ENCODE results near the gene RASA2. TPM values are rescaled to one million over a fixed set of nuclear protein-coding genes. Genes with fewer than 3 reads are reported as not detected.

The RASA2 gene
- total RNA-seq, 6 donors from 2014 or later, result 11.7 to 41.5 (median 21.3) TPM

DNA sequence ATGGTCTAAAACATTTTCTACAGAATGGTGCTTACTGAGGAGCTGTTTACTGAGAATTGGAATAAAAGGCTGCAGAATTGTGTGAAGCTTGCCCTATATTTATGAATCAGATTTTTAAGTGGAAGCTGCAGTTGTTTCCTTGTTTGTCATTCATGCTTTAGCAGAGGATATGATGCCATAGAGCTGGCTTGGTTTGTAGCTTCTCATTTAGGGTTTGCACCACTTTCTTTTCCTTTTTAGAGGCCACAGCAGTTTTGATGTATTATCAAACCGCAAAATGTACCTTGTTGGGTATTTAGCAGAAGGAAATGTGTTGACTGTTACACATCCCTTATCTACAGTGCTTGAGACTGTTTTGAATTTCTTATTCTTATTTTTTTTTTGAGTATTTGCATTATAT, 66.2 kb downstream of the RASA2 start:
- H3K4me3 ChIP-seq, result no peak overlapping the region
- no peaks in the 10 kb centered on the region for H3K9me3 ChIP-seq
- ATAC-seq (ENCODE audit: low FRiP score in 2 of 2) (peak in 1 of 2 donors; percentile 51), DNase-seq (no peak)
- no peaks in the 10 kb centered on the region for H3K27me3 ChIP-seq
- TF ChIP-seq, protein P1, sequence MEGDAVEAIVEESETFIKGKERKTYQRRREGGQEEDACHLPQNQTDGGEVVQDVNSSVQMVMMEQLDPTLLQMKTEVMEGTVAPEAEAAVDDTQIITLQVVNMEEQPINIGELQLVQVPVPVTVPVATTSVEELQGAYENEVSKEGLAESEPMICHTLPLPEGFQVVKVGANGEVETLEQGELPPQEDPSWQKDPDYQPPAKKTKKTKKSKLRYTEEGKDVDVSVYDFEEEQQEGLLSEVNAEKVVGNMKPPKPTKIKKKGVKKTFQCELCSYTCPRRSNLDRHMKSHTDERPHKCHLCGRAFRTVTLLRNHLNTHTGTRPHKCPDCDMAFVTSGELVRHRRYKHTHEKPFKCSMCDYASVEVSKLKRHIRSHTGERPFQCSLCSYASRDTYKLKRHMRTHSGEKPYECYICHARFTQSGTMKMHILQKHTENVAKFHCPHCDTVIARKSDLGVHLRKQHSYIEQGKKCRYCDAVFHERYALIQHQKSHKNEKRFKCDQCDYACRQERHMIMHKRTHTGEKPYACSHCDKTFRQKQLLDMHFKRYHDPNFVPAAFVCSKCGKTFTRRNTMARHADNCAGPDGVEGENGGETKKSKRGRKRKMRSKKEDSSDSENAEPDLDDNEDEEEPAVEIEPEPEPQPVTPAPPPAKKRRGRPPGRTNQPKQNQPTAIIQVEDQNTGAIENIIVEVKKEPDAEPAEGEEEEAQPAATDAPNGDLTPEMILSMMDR (IDR thresholded peaks at IDR 0.05), result no peak
- TF ChIP-seq EP300 (IDR thresholded peaks at IDR 0.05), result peak in 1 of 4 donors; percentile 35
- TF ChIP-seq POLR2A (IDR thresholded peaks at IDR 0.05), result no peak
- TF ChIP-seq POLR2AphosphoS5 (IDR thresholded peaks at IDR 0.05), result no peak
- peaks cover 0 to 18% (median 5%) of the 10 kb centered on the region in 4 donors for H3K36me3 ChIP-seq
- WGBS, 2 donors, result 15 to 41% methylated on average over 1 of the region's 1 CpG
- H3K27ac ChIP-seq, result no peak overlapping the region
- H3K4me1 ChIP-seq, result peaks cover 0 to 11% (median 4%) of the 10 kb centered on the region in 4 donors

DNA sequence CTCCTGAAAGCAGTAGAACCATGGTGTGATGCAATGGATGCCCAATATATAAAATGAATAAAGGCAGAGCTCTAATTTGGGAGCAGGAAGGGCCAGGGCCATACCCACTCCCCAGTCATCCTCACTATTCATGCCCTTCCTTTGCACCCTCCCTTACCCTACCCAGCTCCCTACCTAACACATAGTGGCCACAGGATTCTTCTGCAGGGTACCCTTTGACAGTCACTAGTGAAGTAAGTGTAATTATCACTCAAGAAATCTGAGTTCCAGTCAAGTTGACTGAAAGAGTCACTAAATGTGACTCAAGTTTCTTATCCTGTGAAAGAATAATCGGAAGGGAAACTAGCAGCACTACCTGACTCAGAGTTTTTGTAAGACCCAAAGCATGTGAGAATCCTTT, 69.2 kb downstream of the RASA2 start:
- Histone ChIP-seq H3K27ac (no peak overlapping the region), H3K36me3 (peaks cover 0 to 26% (median 5%) of the 10 kb centered on the region in 4 donors), H3K4me1 (peaks cover 0 to 11% (median 7%) of the 10 kb centered on the region in 4 donors), H3K9me3 (no peaks in the 10 kb centered on the region), H3K27me3 (no peaks in the 10 kb centered on the region), H3K4me3 (no peak overlapping the region)
- ATAC-seq (ENCODE audit: low FRiP score in 2 of 2) (no peak), DNase-seq (no peak)
- no peak for TF ChIP-seq POLR2A (IDR thresholded peaks at IDR 0.05)
- TF ChIP-seq POLR2AphosphoS5 (IDR thresholded peaks at IDR 0.05), result no peak
- TF ChIP-seq, protein P1 (IDR thresholded peaks at IDR 0.05), result no peak
- no peak for TF ChIP-seq EP300 (IDR thresholded peaks at IDR 0.05)
- 88 to 92% methylated on average over 1 of the region's 1 CpG for WGBS, 2 donors

- Histone ChIP-seq H3K36me3 (peaks cover 0 to 26% (median 5%) of the 10 kb centered on the region in 4 donors), H3K9me3 (no peaks in the 10 kb centered on the region)
These were observed 71.3 kb downstream of the RASA2 start for GRCh38 chr3:141557961-141558706.

GRCh38 chr3:141561426-141562034, 74.7 kb downstream of the RASA2 start:
- H3K36me3 ChIP-seq, result peaks cover 0 to 24% (median 7%) of the 10 kb centered on the region in 4 donors
- peak in 1 of 2 donors; percentile 74 for ATAC-seq (ENCODE audit: low FRiP score in 2 of 2)
- 89 to 98% methylated on average over 2 of the region's 2 CpGs for WGBS, 2 donors
- H3K4me1 ChIP-seq, result peaks cover 0 to 4% (median 2%) of the 10 kb centered on the region in 4 donors
- no peak for DNase-seq
- no peaks in the 10 kb centered on the region for H3K27me3 ChIP-seq
- TF ChIP-seq POLR2AphosphoS5 (IDR thresholded peaks at IDR 0.05), result no peak
- TF ChIP-seq, protein P1 (IDR thresholded peaks at IDR 0.05), result peak; percentile 77 to 95 (median 91)
- no peak for TF ChIP-seq POLR2A (IDR thresholded peaks at IDR 0.05)
- no peak overlapping the region for H3K27ac ChIP-seq
- no peak overlapping the region for H3K4me3 ChIP-seq
- no peaks in the 10 kb centered on the region for H3K9me3 ChIP-seq

More at GRCh38 chr3:141557961-141558706, 71.3 kb downstream of the RASA2 start:
- DNase-seq, result no peak
- ATAC-seq (ENCODE audit: low FRiP score in 2 of 2), result no peak
- Histone ChIP-seq H3K27me3 (no peaks in the 10 kb centered on the region), H3K27ac (no peak overlapping the region), H3K4me3 (no peak overlapping the region), H3K4me1 (peaks cover 0 to 9% (median 2%) of the 10 kb centered on the region in 4 donors)
- TF ChIP-seq EP300 (IDR thresholded peaks at IDR 0.05) (no peak), POLR2AphosphoS5 (IDR thresholded peaks at IDR 0.05) (no peak), POLR2A (IDR thresholded peaks at IDR 0.05) (no peak)
- TF ChIP-seq, protein P1 (IDR thresholded peaks at IDR 0.05), result no peak
- WGBS, 2 donors, result 44 to 51% methylated on average over 4 of the region's 4 CpGs

Data from upper lobe of left lung (tissue), 6 donors.